H1 (cell line): ENCODE results near the gene PRRX2. TPM values are rescaled to one million over a fixed set of nuclear protein-coding genes. Genes with fewer than 3 reads are reported as not detected.

Experiments
- CTCF ChIA-PET: fragments of 300-600 bp; sonication (Branson Sonifier 250); formaldehyde crosslinking; loops from one replicate; lab custom pipeline; 2021; ENCODE audit not compliant: partially characterized antibody; lab: Charles Lee
- POLR2A ChIA-PET: fragments of 300-600 bp; sonication (Branson Sonifier 250); formaldehyde crosslinking; loops from one replicate; lab custom pipeline; 2021; ENCODE audit warnings: inconsistent platforms; ENCODE audit not compliant: partially characterized antibody; lab: Charles Lee
- DNase-seq, 2 experiments: peaks; one replicate each; pipeline versions ENCODE4 v3.0.0 to v3.0.0-alpha.2; 2010 to 2022; ENCODE audit warnings: low spot score in 2 of 2, low read depth in 1 of 2, mixed read lengths in 1 of 2
- FAIRE-seq: peaks from 2 replicates; lab custom pipeline; 2011; peaks lifted over from hg19 to GRCh38; lab: Jason Lieb, UNC
- H2AFZ ChIP-seq: 2 replicates; pipeline ENCODE4 v1.8.1; 2012; ENCODE audit warnings: low read length, inconsistent platforms
- H2AK5ac ChIP-seq: 2 replicates; pipeline ENCODE4 v1.6.1; 2013; ENCODE audit warnings: low read depth, low read length
- H2BK120ac ChIP-seq: replicated peaks from 2 replicates; pipeline ENCODE3; 2013; ENCODE audit warnings: low read depth, low read length, inconsistent platforms
- H2BK12ac ChIP-seq: 2 replicates; pipeline ENCODE4 v1.6.1; 2013; ENCODE audit warnings: low read depth, low read length
- H2BK15ac ChIP-seq: 2 replicates; pipeline ENCODE4 v1.6.1; 2013; ENCODE audit warnings: low read length
- H2BK20ac ChIP-seq: 2 replicates; pipeline ENCODE4 v1.6.1; 2013; ENCODE audit warnings: low read length
- H2BK5ac ChIP-seq: 2 replicates; pipeline ENCODE4 v1.6.1; 2013; ENCODE audit warnings: low read depth, low read length
- H3K14ac ChIP-seq: 2 replicates; pipeline ENCODE4 v1.6.1; 2013; ENCODE audit warnings: inconsistent platforms; ENCODE audit not compliant: insufficient read length
- H3K18ac ChIP-seq: 2 replicates; pipeline ENCODE4 v1.6.1; 2013; ENCODE audit warnings: low read length; ENCODE audit errors: extremely low read depth
- H3K23ac ChIP-seq: 2 replicates; pipeline ENCODE4 v1.6.1; 2013; ENCODE audit warnings: inconsistent platforms; ENCODE audit not compliant: insufficient read length
- H3K23me2 ChIP-seq: 2 replicates; pipeline ENCODE4 v1.6.1; 2013; ENCODE audit warnings: low read depth, low read length
- H3K27ac ChIP-seq: 2 replicates; pipeline ENCODE4 v1.6.1; 2011; ENCODE audit warnings: low read depth, low read length, inconsistent platforms
- H3K27me3 ChIP-seq, 4 experiments: replicated peaks in 1 of 4; 1 replicate in 1 of 4; 2 replicates in 3 of 4; pipeline versions ENCODE4 v1.6.1 to v1.8.1; 2011 to 2013; ENCODE audit warnings: low read length in 3 of 4, mild to moderate bottlenecking in 3 of 4, inconsistent platforms in 2 of 4, mixed read lengths in 2 of 4, moderate library complexity in 1 of 4; ENCODE audit not compliant: control insufficient read depth in 3 of 4, insufficient read depth in 3 of 4; ENCODE audit errors: extremely low read depth in 1 of 4
- H3K36me3 ChIP-seq, 4 experiments: 2 replicates each; pipeline versions ENCODE4 v1.6.1 to v1.8.1; 2011 to 2013; ENCODE audit warnings: mild to moderate bottlenecking in 4 of 4, low read length in 3 of 4, moderate library complexity in 2 of 4, control low read depth in 1 of 4, inconsistent platforms in 1 of 4; ENCODE audit not compliant: insufficient read depth in 4 of 4, control insufficient read depth in 2 of 4
- H3K4ac ChIP-seq: replicated peaks from 2 replicates; pipeline ENCODE3; 2013; ENCODE audit warnings: low read length, low read depth, mixed read lengths, inconsistent platforms; ENCODE audit not compliant: insufficient read length
- H3K4me1 ChIP-seq, 4 experiments: replicated peaks in 1 of 4; 1 replicate in 1 of 4; 2 replicates in 3 of 4; pipeline versions ENCODE4 v1.6.1 to v1.8.1; 2011 to 2013; ENCODE audit warnings: low read length in 3 of 4, inconsistent platforms in 2 of 4, mixed read lengths in 1 of 4; ENCODE audit not compliant: insufficient read depth in 4 of 4, control insufficient read depth in 3 of 4
- H3K4me2 ChIP-seq, 2 experiments: 2 replicates each; pipeline versions ENCODE4 v1.6.1 to v1.8.1; 2011 to 2013; ENCODE audit warnings: low read depth in 2 of 2, low read length in 2 of 2, control low read depth in 1 of 2, inconsistent platforms in 1 of 2, mild to moderate bottlenecking in 1 of 2; ENCODE audit not compliant: insufficient read depth in 1 of 2
- H3K4me3 ChIP-seq, 4 experiments: fragments of 200-600, 300-600 bp in 1 of 4; sonication (generic), shearing (Covaris generic), sonication (Bioruptor Twin) in 1 of 4; 2 replicates each; pipeline versions ENCODE4 v1.5.1 to v1.8.1; 2011 to 2016; ENCODE audit warnings: low read length in 4 of 4, low read depth in 3 of 4, control low read depth in 2 of 4, inconsistent platforms in 2 of 4, mild to moderate bottlenecking in 2 of 4, mixed read lengths in 1 of 4, moderate library complexity in 1 of 4; ENCODE audit not compliant: insufficient read depth in 2 of 4; ENCODE audit errors: extremely low read depth in 1 of 4
- H3K56ac ChIP-seq: replicated peaks from 2 replicates; pipeline ENCODE3; 2013; ENCODE audit warnings: low read depth, mild to moderate bottlenecking, mixed read lengths, low read length, inconsistent platforms; ENCODE audit not compliant: insufficient read length
- H3K79me1 ChIP-seq: 2 replicates; pipeline ENCODE4 v1.6.1; 2013; ENCODE audit warnings: low read depth, low read length, control low read depth
- H3K79me2 ChIP-seq, 2 experiments: 2 replicates each; pipeline versions ENCODE4 v1.6.1 to v1.8.1; 2012 to 2013; ENCODE audit warnings: low read length in 2 of 2, mild to moderate bottlenecking in 2 of 2, inconsistent platforms in 1 of 2; ENCODE audit not compliant: insufficient read depth in 2 of 2, control insufficient read depth in 1 of 2
- H3K9ac ChIP-seq, 4 experiments: replicated peaks in 1 of 4; 1 replicate in 1 of 4; 2 replicates in 3 of 4; pipeline versions ENCODE4 v1.6.1 to v1.8.1; 2011 to 2013; ENCODE audit warnings: low read depth in 3 of 4, low read length in 3 of 4, control low read depth in 2 of 4, mild to moderate bottlenecking in 2 of 4, moderate library complexity in 2 of 4, inconsistent platforms in 1 of 4; ENCODE audit errors: extremely low read depth in 1 of 4
- H3K9me3 ChIP-seq, 2 experiments: 2 replicates each; pipeline versions ENCODE4 v1.6.1 to v1.8.1; 2012 to 2013; ENCODE audit warnings: mild to moderate bottlenecking in 2 of 2, moderate library complexity in 2 of 2, control low read depth in 1 of 2, inconsistent platforms in 1 of 2, low read depth in 1 of 2, low read length in 1 of 2, mixed read lengths in 1 of 2; ENCODE audit not compliant: insufficient read depth in 2 of 2
- H4K20me1 ChIP-seq, 2 experiments: replicated peaks in 1 of 2; 2 replicates each; pipeline versions ENCODE3 to v1.8.1; 2011 to 2013; ENCODE audit warnings: inconsistent platforms in 2 of 2, low read length in 2 of 2, mild to moderate bottlenecking in 1 of 2; ENCODE audit not compliant: insufficient read depth in 2 of 2, control insufficient read depth in 1 of 2
- H4K5ac ChIP-seq: 2 replicates; pipeline ENCODE4 v1.6.1; 2013; ENCODE audit warnings: low read length, low read depth, mixed read lengths, inconsistent platforms; ENCODE audit not compliant: insufficient read length
- H4K8ac ChIP-seq: 2 replicates; pipeline ENCODE4 v1.8.0; 2013; ENCODE audit warnings: mild to moderate bottlenecking, moderate library complexity, low read length, inconsistent platforms; ENCODE audit not compliant: insufficient read depth; ENCODE audit errors: extremely low read depth
- H4K91ac ChIP-seq: replicated peaks from 2 replicates; pipeline ENCODE3; 2013; ENCODE audit warnings: low read length, mixed read lengths, inconsistent platforms; ENCODE audit not compliant: insufficient read length
- BRCA1 ChIP-seq: IDR thresholded peaks from 2 replicates; pipeline ENCODE4 v1.6.1; 2012; ENCODE audit warnings: low read depth, low read length, improper control_type of control experiment
- CEBPB ChIP-seq: IDR thresholded peaks from 2 replicates; pipeline ENCODE4 v1.6.1; 2012; ENCODE audit warnings: low read depth, low read length
- CHD1 ChIP-seq: IDR thresholded peaks from 2 replicates; pipeline ENCODE4 v1.6.1; 2012; ENCODE audit warnings: low read depth, low read length, improper control_type of control experiment
- FOSL1 ChIP-seq: IDR thresholded peaks from 2 replicates; pipeline ENCODE4 v1.6.1; 2011; ENCODE audit warnings: mild to moderate bottlenecking, low read depth, low read length, moderate library complexity; ENCODE audit not compliant: insufficient read depth
- GTF2F1 ChIP-seq: IDR thresholded peaks from 2 replicates; pipeline ENCODE4 v1.6.1; 2012; ENCODE audit warnings: low read depth, low read length, improper control_type of control experiment, borderline replicate concordance
- HDAC2 ChIP-seq, 2 experiments: fragments of 300-600 bp in 1 of 2; sonication (generic) in 1 of 2; IDR thresholded peaks; 2 replicates each; pipeline ENCODE4 v1.6.1; 2011 to 2012; ENCODE audit warnings: low read depth in 2 of 2, low read length in 2 of 2, mild to moderate bottlenecking in 2 of 2, moderate library complexity in 2 of 2, borderline replicate concordance in 1 of 2, inconsistent platforms in 1 of 2
- HDAC6 ChIP-seq: IDR thresholded peaks from one replicate; pipeline ENCODE4 v1.7.1; 2012; ENCODE audit warnings: low read depth, mild to moderate bottlenecking, inconsistent platforms, low read length, moderate library complexity
- KDM4A ChIP-seq: IDR thresholded peaks from one replicate; pipeline ENCODE4 v1.7.1; 2012; ENCODE audit warnings: low read depth, mild to moderate bottlenecking, moderate library complexity, low read length, inconsistent platforms; ENCODE audit not compliant: severe bottlenecking
- KDM5A ChIP-seq: fragments of 200-600 bp; IDR thresholded peaks from 2 replicates; pipeline ENCODE4 v1.7.1; 2012; ENCODE audit warnings: mild to moderate bottlenecking, low read length, inconsistent platforms, mixed read lengths
- POLR2A ChIP-seq, 2 experiments: IDR thresholded peaks; 1 replicate in 1 of 2; 2 replicates in 1 of 2; pipeline ENCODE4 v1.6.1; 2011; ENCODE audit warnings: low read depth in 2 of 2, low read length in 2 of 2, mild to moderate bottlenecking in 2 of 2; ENCODE audit errors: control extremely low read depth in 1 of 2
- POU5F1 ChIP-seq: IDR thresholded peaks from 2 replicates; pipeline ENCODE4 v1.6.1; 2011; ENCODE audit warnings: low read depth, mild to moderate bottlenecking, low read length, moderate library complexity
- SIN3A ChIP-seq, 2 experiments: IDR thresholded peaks in 1 of 2; conservative IDR thresholded peaks in 1 of 2; 2 replicates each; pipeline ENCODE4 v1.6.1; 2011 to 2012; ENCODE audit warnings: low read length in 2 of 2, improper control_type of control experiment in 1 of 2, low read depth in 1 of 2, mild to moderate bottlenecking in 1 of 2
- SUZ12 ChIP-seq: fragments of 200-600 bp; sonication (generic); IDR thresholded peaks from 2 replicates; pipeline ENCODE4 v1.6.1; 2012; ENCODE audit warnings: mild to moderate bottlenecking, inconsistent platforms, low read length, moderate library complexity, mixed read lengths
- WGBS, 2 experiments: shearing (Covaris generic) in 1 of 2; methylation state at CpG; one replicate each; pipeline versions ENCODE4 v1.1.6 to v1.1.7; 2013 to 2015; ENCODE audit warnings: low lambda C conversion rate in 2 of 2, mixed read lengths in 2 of 2, inconsistent platforms in 1 of 2, low coverage in 1 of 2, missing lambda C conversion rate in 1 of 2; ENCODE audit not compliant: insufficient replicate concordance in 2 of 2, insufficient coverage in 1 of 2, insufficient read length in 1 of 2; ENCODE audit errors: extremely low coverage in 1 of 2, missing lambda C conversion rate in 1 of 2; 5-methylcytosine and 5-hydroxymethylcytosine counted together
- polyA plus RNA-seq, 7 experiments: library from polyadenylated mRNA; depleted of rRNA in 3 of 7; stranded (reverse) in 5 of 7; unstranded in 2 of 7; fragments of >200 nt in 5 of 7; fragments of 200-250 nt in 2 of 7; gene quantifications; 1 replicate in 5 of 7; 2 replicates in 1 of 7; 4 replicates in 1 of 7; pipeline versions ENCODE4 v1.2.1 to v1.2.3, GENCODE V29; 2011 to 2013; ENCODE audit warnings: missing spikeins in 2 of 7, mixed read lengths in 2 of 7
- total RNA-seq: library from RNA; stranded (reverse); fragmentation: NEBNext Ultra II Directional; extraction: Animal tissue kit (Norgen Biotek cat#: 25700); gene quantifications from 2 replicates; pipeline ENCODE4 v1.2.1, GENCODE V29; 2021
- TF ChIP-seq, protein P1 (sequence below): IDR thresholded peaks from 2 replicates; pipeline ENCODE4 v1.6.1; 2012; ENCODE audit warnings: inconsistent platforms

Gene PRRX2
- total and polyA plus RNA-seq, 2 of the 8 experiments (the other 6 are each of a cell fraction or from before 2014, with no cell fraction given) = 5.8 to 9.2 TPM

DNA sequence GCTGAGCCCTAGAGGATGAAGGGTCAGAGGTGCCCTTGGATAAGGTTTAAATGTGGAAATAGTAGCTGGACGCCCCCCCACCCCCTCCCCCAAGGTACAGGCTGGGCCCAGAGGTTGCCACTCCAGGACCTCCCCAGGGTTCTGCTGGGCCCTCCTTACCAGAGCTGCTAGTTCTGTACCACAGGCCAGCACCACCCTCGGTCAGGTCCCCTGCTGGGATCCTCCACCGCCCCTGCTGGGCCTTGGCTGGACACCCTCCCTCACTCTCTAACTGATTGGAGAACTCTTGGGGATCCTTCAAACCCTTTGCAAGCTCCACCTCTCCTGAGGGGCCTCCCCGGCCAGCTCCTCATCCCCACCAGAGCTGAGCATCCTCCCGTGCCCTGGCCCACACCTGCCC lies 52.5 kb downstream of the PRRX2 start:
- no peak overlapping the region for H4K5ac ChIP-seq
- no peak for DNase-seq
- FAIRE-seq = no peak
- ChIA-PET POLR2A (no interaction called here), CTCF (interaction anchor here (0.6 to 1.2 kb wide), 7 partner anchors 9 to 77 kb away, joined by 3 to 5 read pairs (median 3); no protein-coding TSS in a partner anchor)
- no peak overlapping the region for H3K18ac ChIP-seq
- no peak overlapping the region for H3K4me3 ChIP-seq
- no peaks in the 10 kb centered on the region for H3K79me1 ChIP-seq
- H2AK5ac ChIP-seq = no peak overlapping the region
- no peak overlapping the region for H2BK20ac ChIP-seq
- H2BK15ac ChIP-seq = no peak overlapping the region
- peaks cover 0 to 7% (median 0%) of the 10 kb centered on the region in 4 experiments; a peak in 2 of 7 replicates for H3K4me1 ChIP-seq
- WGBS, 2 experiments = 91% methylated on average over 5 of the region's 5 CpGs; no CpG with 5 or more reads in 1 of the 2 experiments
- H3K9me3 ChIP-seq = no peaks in the 10 kb centered on the region
- H3K56ac ChIP-seq = no peak overlapping the region
- H4K8ac ChIP-seq = no peak overlapping the region
- H3K14ac ChIP-seq = no peak overlapping the region
- no peak overlapping the region for H2AFZ ChIP-seq
- no peak overlapping the region for H2BK5ac ChIP-seq
- no peak overlapping the region for H3K27ac ChIP-seq
- no peak overlapping the region for H3K4me2 ChIP-seq
- H2BK120ac ChIP-seq = no peak overlapping the region
- H3K79me2 ChIP-seq = no peaks in the 10 kb centered on the region
- H4K20me1 ChIP-seq = peaks cover 0 to 2% of the 10 kb centered on the region in 2 experiments
- H3K36me3 ChIP-seq = no peaks in the 10 kb centered on the region
- no peak overlapping the region for H3K23ac ChIP-seq
- H3K27me3 ChIP-seq = peaks cover 0 to 4% (median 0%) of the 10 kb centered on the region in 4 experiments; a peak in 1 of 7 replicates
- no peak overlapping the region for H3K4ac ChIP-seq
- no peak overlapping the region for H2BK12ac ChIP-seq
- H4K91ac ChIP-seq = no peak overlapping the region
- H3K9ac ChIP-seq = no peak overlapping the region
- H3K23me2 ChIP-seq = no peaks in the 10 kb centered on the region
- TF ChIP-seq POU5F1 = no peak
- no peak for TF ChIP-seq HDAC6
- no peak for TF ChIP-seq POLR2A (IDR thresholded peaks at IDR 0.05; ENCODE audit: control extremely low read depth in 1 of 2, low read depth in 2 of 2, low read length in 2 of 2)
- TF ChIP-seq FOSL1 = no peak
- TF ChIP-seq CEBPB = no peak
- no peak for TF ChIP-seq CHD1
- TF ChIP-seq KDM5A = no peak
- TF ChIP-seq, protein P1, sequence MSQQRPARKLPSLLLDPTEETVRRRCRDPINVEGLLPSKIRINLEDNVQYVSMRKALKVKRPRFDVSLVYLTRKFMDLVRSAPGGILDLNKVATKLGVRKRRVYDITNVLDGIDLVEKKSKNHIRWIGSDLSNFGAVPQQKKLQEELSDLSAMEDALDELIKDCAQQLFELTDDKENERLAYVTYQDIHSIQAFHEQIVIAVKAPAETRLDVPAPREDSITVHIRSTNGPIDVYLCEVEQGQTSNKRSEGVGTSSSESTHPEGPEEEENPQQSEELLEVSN = no peak
- no peak for TF ChIP-seq SUZ12
- no peak for TF ChIP-seq HDAC2 (IDR thresholded peaks at IDR 0.05; ENCODE audit: borderline replicate concordance in 1 of 2, low read depth in 2 of 2, low read length in 2 of 2)
- TF ChIP-seq KDM4A = no peak
- no peak for TF ChIP-seq SIN3A (conservative IDR thresholded peaks at IDR 0.05 in 1 of 2, IDR thresholded peaks at IDR 0.05 in 1 of 2; ENCODE audit: low read depth in 1 of 2, low read length in 2 of 2)
- TF ChIP-seq BRCA1 = no peak
- TF ChIP-seq GTF2F1 = no peak
